GM19239 (cell line): Measurements from ENCODE around the gene CNTN6.
A peak's percentile ranks its signal among the peaks of the same experiment; 100 is the strongest.

ENCODE experiments used
- DNase-seq: peaks from one replicate; pipeline ENCODE4 v3.0.0; 2011; ENCODE audit warnings: low spot score; ENCODE audit not compliant: insufficient read length
- FAIRE-seq: peaks from 2 replicates; lab custom pipeline; 2011; peaks lifted over from hg19 to GRCh38; lab: Jason Lieb, UNC

CNTN6 gene

GRCh38 chr3:1263121-1263520, 170.3 kb downstream of the CNTN6 start:
- no peak for FAIRE-seq
- DNase-seq, result no peak

DNA sequence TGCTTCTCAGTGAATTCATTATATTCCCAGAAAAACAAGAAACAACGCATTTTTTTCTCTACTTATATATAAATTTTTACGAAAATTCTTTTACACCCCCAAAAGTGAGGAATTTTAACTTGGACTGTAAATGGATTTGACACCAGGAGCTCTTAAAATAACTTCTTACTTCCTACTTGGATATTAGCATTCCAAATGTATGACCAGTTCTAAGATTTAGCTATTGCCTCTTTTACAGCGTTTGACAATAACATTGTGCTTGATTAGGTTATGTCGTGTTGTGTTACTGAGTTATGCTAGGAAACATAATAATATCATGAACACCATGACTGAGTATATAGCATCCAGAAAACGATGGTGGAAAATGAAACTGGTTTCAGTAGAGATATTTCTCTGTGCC, 177.0 kb downstream of the CNTN6 start:
- no peak for FAIRE-seq
- DNase-seq, result no peak

- FAIRE-seq (no peak), DNase-seq (no peak)
Observed at GRCh38 chr3:1272546-1273265, 179.9 kb downstream of the CNTN6 start.

DNA sequence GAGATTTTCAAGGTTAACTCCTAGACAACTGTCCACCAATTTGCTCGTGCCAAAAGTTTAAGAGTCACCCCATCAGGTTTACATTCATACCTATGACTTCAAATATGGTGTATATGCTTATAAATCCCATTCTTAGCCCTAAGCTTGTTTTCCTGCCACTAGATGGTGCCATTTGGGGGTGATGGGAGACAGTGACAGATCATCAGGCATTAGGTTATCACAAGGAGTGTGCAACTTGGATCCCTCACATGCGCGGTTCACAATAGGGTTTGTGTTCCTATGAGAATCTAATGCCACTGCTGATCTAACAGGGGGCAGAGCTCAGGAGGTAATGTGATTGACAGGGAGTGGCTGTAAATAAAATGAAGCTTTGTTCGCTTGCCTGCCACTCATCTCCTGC, 182.7 kb downstream of the CNTN6 start:
- no peak for FAIRE-seq
- DNase-seq, result no peak

DNA sequence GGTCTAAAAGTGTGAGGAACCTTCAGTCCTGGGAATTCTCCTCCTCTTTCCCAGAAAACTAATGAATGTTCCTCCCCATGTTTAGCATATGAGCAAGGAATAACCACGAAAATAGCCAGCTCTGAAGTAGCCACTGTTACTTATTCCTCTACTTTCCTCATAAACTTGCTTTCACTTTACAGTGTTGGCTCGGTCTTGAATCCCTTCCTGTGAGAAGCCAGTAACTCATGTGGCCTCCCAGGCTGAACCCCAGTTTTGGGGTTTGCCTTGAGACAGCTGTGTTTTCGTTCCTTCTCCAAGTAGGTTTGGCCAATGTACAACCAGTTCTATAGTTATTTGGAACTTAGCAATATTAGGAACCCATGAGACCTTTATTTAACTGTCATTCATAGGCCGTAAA, 195.0 kb downstream of the CNTN6 start:
- no peak for DNase-seq
- no peak for FAIRE-seq

GRCh38 chr3:1288805-1289494, 196.1 kb downstream of the CNTN6 start:
- FAIRE-seq (no peak), DNase-seq (no peak)

DNA sequence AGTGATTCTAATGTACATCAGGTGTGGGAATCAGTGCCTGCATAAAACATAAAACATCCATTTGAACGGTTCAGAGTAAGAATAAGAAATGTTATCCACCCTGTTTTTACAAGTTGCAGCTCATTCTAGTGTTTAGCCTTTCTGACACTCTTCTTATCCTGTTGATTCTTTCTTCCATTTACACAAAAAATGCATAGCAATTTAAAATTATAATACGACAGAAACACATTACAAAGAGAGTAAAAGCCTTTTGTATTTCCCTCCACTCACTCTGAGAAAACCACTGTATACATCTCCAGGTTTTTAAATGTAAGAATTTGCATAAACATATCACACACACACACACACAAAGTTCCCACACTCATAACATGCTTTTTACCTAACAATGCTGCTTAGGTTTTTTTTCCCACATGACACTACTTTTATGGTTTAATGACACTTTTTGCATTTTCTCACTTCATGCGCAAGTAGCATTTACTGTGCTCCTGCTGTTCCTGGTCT, 199.8 kb downstream of the CNTN6 start:
- FAIRE-seq, result no peak
- no peak for DNase-seq

- no peak for DNase-seq
- FAIRE-seq, result no peak
Observed at GRCh38 chr3:1294586-1294985, 201.8 kb downstream of the CNTN6 start.

GRCh38 chr3:1318296-1319005, 225.6 kb downstream of the CNTN6 start:
- DNase-seq (no peak), FAIRE-seq (no peak)

DNA sequence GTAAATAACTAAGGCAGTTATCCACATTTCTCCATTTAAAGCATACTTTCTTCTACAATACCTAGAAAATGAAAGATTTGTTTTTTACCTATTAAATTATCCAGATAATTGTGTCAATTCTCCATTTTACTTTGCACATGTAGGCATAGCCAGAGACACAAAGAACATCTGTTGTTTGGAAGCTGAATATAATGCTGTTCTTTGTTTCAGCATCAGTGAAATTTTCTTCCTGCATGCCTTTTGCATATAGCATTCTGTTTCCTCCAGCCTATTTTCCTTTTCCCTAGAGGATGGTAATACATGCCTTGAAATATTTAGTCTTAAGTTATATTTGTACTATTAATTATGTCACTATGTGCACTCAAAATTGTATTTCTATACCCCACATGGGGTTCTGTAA, 233.7 kb downstream of the CNTN6 start:
- FAIRE-seq, result no peak

DNA sequence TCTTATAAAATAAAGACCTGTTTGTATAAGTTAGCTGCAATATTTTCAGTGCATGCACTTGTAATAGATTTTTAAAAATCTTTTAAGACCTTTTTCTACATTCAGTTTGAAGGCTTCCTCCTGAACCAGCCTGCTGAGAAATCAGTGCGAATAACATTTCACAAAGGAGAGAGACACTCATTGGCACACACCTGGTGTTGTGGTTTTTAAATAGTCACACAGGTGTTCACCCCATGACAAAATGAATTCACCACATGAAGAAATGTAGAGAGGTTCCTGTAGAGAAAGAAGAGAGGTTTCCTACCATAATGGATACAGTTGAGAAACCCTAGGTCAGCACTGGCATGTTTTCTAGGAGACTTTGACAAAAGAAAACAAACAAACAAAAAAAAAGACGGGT, 237.3 kb downstream of the CNTN6 start:
- FAIRE-seq (no peak), DNase-seq (no peak)

More for the DNA sequence above, 233.7 kb downstream of the CNTN6 start:
- no peak for DNase-seq

- DNase-seq (no peak), FAIRE-seq (no peak)
Observed at GRCh38 chr3:1346386-1346785, 253.6 kb downstream of the CNTN6 start.

DNA sequence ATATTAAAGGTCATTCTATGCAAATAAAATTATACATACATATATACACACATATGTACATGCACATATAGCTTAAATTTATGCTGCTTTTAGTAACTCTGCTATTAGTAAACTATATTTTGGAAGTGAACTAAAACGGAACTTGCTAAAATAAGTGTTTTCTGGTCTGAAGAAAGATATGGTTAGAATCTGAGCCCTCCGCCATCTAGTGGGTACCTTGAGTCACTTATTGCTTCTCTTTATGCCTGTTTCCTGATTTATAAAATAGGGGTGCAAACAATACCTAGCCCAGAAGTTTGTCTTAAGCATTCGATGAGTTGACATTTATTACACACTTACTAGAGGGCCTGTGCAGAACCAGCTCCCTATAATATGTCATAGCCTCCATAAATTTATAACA, 255.7 kb downstream of the CNTN6 start:
- DNase-seq, result no peak
- FAIRE-seq, result no peak

DNA sequence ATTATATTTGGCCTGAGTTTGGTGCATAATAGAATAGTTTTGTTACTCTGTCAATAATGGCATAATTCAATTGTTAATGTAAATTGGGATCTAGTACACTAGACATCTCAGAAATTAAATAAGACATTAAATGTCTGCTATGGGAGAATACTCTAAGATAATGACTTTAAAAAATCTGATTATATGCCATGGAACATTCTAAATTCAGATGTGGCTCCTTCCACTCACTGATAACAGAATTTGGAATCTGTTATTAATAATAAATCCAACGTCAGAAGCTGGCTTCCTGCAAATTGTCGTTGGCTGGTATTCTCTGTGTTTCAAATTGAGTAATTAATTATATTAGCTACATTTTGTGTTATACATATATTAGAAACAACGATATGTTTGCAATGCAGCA, 258.1 kb downstream of the CNTN6 start:
- no peak for FAIRE-seq

GRCh38 chr3:1355691-1356090, 262.9 kb downstream of the CNTN6 start:
- no peak for FAIRE-seq
- no peak for DNase-seq

More for the DNA sequence above, 258.1 kb downstream of the CNTN6 start:
- no peak for DNase-seq

GRCh38 chr3:1356101-1356500, 263.3 kb downstream of the CNTN6 start:
- DNase-seq (no peak), FAIRE-seq (no peak)

- DNase-seq (no peak), FAIRE-seq (no peak)
Observed at GRCh38 chr3:1365528-1365927, 272.7 kb downstream of the CNTN6 start.

DNA sequence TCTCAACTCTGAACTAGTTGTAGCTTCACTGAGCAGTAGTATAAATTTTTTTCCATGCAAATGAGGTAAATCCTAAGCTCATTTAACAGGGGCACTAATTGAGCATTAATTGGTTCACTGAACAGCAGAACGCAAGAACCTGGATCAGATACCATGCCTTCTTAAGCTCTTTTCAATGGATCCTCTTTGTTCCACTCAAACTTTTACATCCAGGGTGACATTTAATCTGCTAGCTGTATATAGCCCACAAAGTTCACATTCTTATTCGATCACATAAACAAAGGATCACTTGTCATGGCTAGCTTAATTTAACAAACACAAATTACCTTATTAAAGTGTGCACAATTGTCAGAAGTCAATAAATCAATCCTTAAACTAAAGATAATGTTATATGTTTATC, 281.6 kb downstream of the CNTN6 start:
- DNase-seq (no peak), FAIRE-seq (no peak)

DNA sequence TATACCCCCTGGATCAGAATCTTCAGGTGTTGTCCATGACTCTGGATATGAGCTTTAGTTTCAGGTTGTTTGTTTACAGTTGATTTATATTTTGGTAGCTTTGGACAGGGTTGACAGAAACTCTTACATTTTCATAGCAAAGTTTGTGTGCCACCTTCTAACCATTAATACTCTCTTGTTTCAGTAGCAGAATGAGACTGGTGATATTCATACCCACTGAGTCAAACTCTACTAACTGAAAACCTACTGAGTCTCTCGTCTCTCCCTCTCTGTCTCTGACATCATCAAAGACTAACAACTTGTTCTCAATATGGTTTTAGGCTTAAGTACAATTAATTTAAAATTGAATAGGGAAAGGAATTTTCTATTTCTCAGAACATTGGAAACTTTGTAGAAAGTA, 282.3 kb downstream of the CNTN6 start:
- DNase-seq (no peak), FAIRE-seq (no peak)

GRCh38 chr3:1380926-1381646, 288.3 kb downstream of the CNTN6 start:
- peak; percentile 82 for FAIRE-seq
- no peak for DNase-seq

GRCh38 chr3:1381647-1382036, 288.8 kb downstream of the CNTN6 start:
- FAIRE-seq (no peak), DNase-seq (no peak)
